Measurements from ENCODE around the gene RMND1. TPM values are rescaled to one million over a fixed set of nuclear protein-coding genes. Genes with fewer than 3 reads are reported as not detected.

RMND1 gene
- total RNA-seq, 1 donor: 56.5 TPM

DNA sequence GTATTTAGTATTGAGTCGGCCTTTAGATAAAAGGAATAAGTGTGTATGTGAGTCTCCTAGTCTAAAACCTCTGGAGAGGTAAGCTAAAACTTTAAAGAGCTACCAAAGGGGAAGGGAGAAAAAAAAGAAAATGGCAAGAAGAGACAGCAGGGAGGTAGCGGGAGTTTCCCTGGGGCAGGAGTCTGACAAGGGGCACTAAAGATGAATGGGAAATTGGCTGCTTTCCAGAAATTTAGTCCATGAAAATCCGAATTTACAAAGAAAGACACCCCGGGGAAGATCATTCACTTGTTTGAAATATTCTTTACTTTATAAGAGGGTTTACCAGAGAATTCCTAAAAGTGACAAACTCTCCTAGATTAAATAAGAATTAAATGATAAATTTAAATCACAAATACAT is 19.3 kb downstream of the RMND1 start:
- H3K9me3 ChIP-seq (ENCODE audit: low read depth, low read length): no peaks in the 10 kb centered on the region
- H3K36me3 ChIP-seq (ENCODE audit: insufficient read depth, low read length): peaks cover 52% of the 10 kb centered on the region

DNA sequence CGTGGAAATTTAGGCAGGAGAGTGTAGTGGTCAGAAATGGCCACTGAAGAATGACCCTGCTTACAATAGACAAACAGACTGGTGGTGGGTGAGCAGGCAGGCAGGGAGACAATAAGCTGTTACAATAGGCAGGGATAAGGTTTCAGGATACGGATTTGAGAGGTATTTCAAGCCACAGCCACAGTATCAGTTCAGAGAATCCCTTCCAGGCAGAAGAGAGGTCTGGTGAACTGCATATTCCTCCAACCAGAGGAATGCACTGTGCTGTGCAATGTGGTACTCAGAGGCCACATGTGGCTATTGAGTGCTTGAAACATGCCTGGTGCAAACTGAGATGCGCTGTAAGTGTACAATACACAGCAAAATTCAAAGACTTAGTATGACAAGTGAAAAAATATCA is 20.6 kb downstream of the RMND1 start:
- Histone ChIP-seq H3K27me3 (ENCODE audit: insufficient read depth, low read length) (no peaks in the 10 kb centered on the region), H3K27ac (ENCODE audit: low read depth, low read length) (no peak overlapping the region), H2AFZ (ENCODE audit: low read length) (no peak overlapping the region), H3K79me2 (ENCODE audit: insufficient read depth, low read length) (peaks cover 24% of the 10 kb centered on the region), H3K4me1 (ENCODE audit: insufficient read depth, low read length) (peaks cover 3% of the 10 kb centered on the region), H4K20me1 (ENCODE audit: insufficient read depth, low read length) (peaks cover 1% of the 10 kb centered on the region), H3K36me3 (ENCODE audit: insufficient read depth, low read length) (peaks cover 60% of the 10 kb centered on the region), H3K4me3 (ENCODE audit: insufficient read depth, low read length) (no peak overlapping the region), H3K9me3 (ENCODE audit: low read depth, low read length) (no peaks in the 10 kb centered on the region), H3K4me2 (ENCODE audit: insufficient read depth, low read length) (no peak overlapping the region)
- TF ChIP-seq, protein P1, sequence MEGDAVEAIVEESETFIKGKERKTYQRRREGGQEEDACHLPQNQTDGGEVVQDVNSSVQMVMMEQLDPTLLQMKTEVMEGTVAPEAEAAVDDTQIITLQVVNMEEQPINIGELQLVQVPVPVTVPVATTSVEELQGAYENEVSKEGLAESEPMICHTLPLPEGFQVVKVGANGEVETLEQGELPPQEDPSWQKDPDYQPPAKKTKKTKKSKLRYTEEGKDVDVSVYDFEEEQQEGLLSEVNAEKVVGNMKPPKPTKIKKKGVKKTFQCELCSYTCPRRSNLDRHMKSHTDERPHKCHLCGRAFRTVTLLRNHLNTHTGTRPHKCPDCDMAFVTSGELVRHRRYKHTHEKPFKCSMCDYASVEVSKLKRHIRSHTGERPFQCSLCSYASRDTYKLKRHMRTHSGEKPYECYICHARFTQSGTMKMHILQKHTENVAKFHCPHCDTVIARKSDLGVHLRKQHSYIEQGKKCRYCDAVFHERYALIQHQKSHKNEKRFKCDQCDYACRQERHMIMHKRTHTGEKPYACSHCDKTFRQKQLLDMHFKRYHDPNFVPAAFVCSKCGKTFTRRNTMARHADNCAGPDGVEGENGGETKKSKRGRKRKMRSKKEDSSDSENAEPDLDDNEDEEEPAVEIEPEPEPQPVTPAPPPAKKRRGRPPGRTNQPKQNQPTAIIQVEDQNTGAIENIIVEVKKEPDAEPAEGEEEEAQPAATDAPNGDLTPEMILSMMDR (IDR thresholded peaks at IDR 0.05; ENCODE audit: extremely low read depth, low read depth, low read length): no peak
- no peak for DNase-seq (ENCODE audit: insufficient read length, low spot score, missing footprints)

More for the DNA sequence above, 19.3 kb downstream of the RMND1 start:
- no peak overlapping the region for H3K27ac ChIP-seq (ENCODE audit: low read depth, low read length)
- TF ChIP-seq, protein P1 (IDR thresholded peaks at IDR 0.05; ENCODE audit: extremely low read depth, low read depth, low read length): no peak
- no peaks in the 10 kb centered on the region for H3K27me3 ChIP-seq (ENCODE audit: insufficient read depth, low read length)
- H4K20me1 ChIP-seq (ENCODE audit: insufficient read depth, low read length): peaks cover 3% of the 10 kb centered on the region
- H3K4me2 ChIP-seq (ENCODE audit: insufficient read depth, low read length): no peak overlapping the region
- DNase-seq (ENCODE audit: insufficient read length, low spot score, missing footprints): no peak
- peaks cover 16% of the 10 kb centered on the region for H3K4me1 ChIP-seq (ENCODE audit: insufficient read depth, low read length)
- H3K79me2 ChIP-seq (ENCODE audit: insufficient read depth, low read length): peaks cover 26% of the 10 kb centered on the region
- no peak overlapping the region for H3K4me3 ChIP-seq (ENCODE audit: insufficient read depth, low read length)
- H2AFZ ChIP-seq (ENCODE audit: low read length): no peak overlapping the region

DNA sequence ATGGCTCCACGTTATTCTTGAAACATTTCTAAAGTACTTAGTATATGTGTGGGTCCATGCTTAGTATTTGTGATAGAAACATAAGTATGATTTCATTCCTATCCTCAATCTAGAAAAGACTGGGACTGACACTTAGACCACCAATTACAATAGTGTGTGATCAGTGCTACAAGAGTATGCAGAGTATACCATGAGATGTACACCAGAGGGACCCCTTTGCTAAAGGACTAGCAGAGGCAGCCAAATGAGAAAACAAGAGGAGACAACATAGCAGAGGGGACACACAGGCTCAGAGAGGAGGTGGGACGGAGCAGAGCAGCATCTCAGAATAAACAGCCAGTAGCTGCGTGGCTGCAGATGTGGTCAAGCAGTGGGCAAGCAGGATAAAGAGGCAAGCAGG is 21.0 kb downstream of the RMND1 start:
- no peak overlapping the region for H3K4me2 ChIP-seq (ENCODE audit: insufficient read depth, low read length)
- H3K36me3 ChIP-seq (ENCODE audit: insufficient read depth, low read length): peaks cover 65% of the 10 kb centered on the region
- H4K20me1 ChIP-seq (ENCODE audit: insufficient read depth, low read length): no peaks in the 10 kb centered on the region
- H3K27me3 ChIP-seq (ENCODE audit: insufficient read depth, low read length): no peaks in the 10 kb centered on the region
- H3K27ac ChIP-seq (ENCODE audit: low read depth, low read length): no peak overlapping the region
- H3K9me3 ChIP-seq (ENCODE audit: low read depth, low read length): no peaks in the 10 kb centered on the region
- TF ChIP-seq, protein P1 (IDR thresholded peaks at IDR 0.05; ENCODE audit: extremely low read depth, low read depth, low read length): no peak
- no peak overlapping the region for H3K4me3 ChIP-seq (ENCODE audit: insufficient read depth, low read length)
- DNase-seq (ENCODE audit: insufficient read length, low spot score, missing footprints): no peak
- H3K79me2 ChIP-seq (ENCODE audit: insufficient read depth, low read length): peaks cover 22% of the 10 kb centered on the region
- no peaks in the 10 kb centered on the region for H3K4me1 ChIP-seq (ENCODE audit: insufficient read depth, low read length)
- no peak overlapping the region for H2AFZ ChIP-seq (ENCODE audit: low read length)

DNA sequence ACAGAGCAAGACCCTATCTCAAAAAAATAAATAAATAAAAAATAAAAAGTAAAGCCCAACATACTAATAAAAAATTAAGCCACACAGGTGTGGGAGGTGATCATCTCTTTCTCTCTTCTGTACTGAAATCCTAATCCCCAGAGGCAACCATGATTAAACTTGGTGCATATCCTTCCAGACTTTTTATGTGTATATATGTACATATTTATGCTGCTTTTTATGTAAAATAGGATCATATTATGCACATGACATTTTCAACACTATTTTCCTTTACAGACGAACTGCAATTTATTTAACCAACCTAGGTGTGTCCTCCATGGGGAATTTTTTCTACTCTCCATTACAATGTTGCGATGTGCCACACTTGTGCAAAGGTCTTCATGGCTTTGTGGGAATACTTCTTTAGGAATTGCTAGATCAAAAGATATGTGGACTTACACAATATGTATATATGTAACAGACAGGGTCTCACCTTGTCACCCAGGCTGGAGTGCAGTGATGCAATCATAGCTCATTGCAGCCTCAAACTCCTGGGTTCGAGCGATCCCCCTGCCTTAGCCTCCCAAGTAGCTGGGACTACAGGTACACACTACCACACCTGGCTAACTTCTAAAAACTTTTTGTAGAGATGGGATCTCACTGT is 23.7 kb downstream of the RMND1 start:
- no peaks in the 10 kb centered on the region for H4K20me1 ChIP-seq (ENCODE audit: insufficient read depth, low read length)
- no peak overlapping the region for H3K27ac ChIP-seq (ENCODE audit: low read depth, low read length)
- H3K9me3 ChIP-seq (ENCODE audit: low read depth, low read length): no peaks in the 10 kb centered on the region
- H3K4me1 ChIP-seq (ENCODE audit: insufficient read depth, low read length): no peaks in the 10 kb centered on the region
- peaks cover 12% of the 10 kb centered on the region for H3K79me2 ChIP-seq (ENCODE audit: insufficient read depth, low read length)
- H2AFZ ChIP-seq (ENCODE audit: low read length): no peak overlapping the region
- no peak for DNase-seq (ENCODE audit: insufficient read length, low spot score, missing footprints)
- TF ChIP-seq, protein P1 (IDR thresholded peaks at IDR 0.05; ENCODE audit: extremely low read depth, low read depth, low read length): no peak
- H3K36me3 ChIP-seq (ENCODE audit: insufficient read depth, low read length): peaks cover 79% of the 10 kb centered on the region
- no peaks in the 10 kb centered on the region for H3K27me3 ChIP-seq (ENCODE audit: insufficient read depth, low read length)
- no peak overlapping the region for H3K4me2 ChIP-seq (ENCODE audit: insufficient read depth, low read length)
- no peak overlapping the region for H3K4me3 ChIP-seq (ENCODE audit: insufficient read depth, low read length)

Data from osteoblast (primary cell).